A204.1 (cell line): Measurements from ENCODE around the gene ANKFY1.

ENCODE experiments used
- FAIRE-seq: peaks from 2 replicates; lab custom pipeline; 2012; peaks lifted over from hg19 to GRCh38; lab: Jason Lieb, UNC

ANKFY1 gene

GRCh38 chr17:4176808-4177472, 86.8 kb downstream of the ANKFY1 start:
- no peak for FAIRE-seq

GRCh38 chr17:4175921-4176807, 87.6 kb downstream of the ANKFY1 start:
- no peak for FAIRE-seq

DNA sequence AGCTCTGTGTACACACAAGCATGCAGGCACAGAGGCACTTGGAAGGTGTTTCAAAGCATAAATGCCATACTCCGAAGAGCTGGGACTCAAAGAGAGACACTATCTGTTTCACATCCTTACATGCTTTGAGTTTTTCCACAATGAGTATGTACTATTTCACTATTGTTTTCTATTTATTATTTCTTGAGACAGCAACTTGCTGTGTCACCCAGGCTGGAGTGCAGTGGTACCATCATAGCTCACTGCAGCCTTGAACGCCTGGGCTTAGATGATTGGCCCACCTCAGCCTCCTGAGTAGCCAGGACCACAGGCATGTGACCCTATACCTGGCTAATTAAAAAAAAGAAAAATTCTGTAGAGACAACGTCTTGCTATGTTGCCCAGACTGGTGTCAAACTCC, 89.2 kb downstream of the ANKFY1 start:
- no peak for FAIRE-seq

DNA sequence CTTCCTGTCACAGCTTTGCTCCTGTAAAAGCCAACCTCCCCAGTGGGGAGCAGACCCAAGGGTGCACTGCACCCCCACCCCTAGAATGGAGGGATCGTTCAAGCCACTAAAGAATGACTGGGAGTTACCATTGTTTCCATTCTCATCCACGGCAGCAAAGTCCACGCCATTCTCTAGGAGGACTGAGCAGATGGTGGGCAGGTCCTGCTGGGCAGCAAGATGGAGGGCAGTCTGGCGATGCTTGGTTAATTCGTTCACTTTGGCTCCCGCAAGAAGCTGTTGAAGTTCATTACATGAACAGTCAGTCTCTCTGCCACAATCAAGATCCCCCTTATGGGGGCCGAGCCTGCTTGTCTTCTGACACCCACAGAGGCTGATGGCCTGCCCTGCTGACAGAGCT, 90.0 kb downstream of the ANKFY1 start:
- no peak for FAIRE-seq

- FAIRE-seq: no peak
Measured at GRCh38 chr17:4172356-4172755, 91.4 kb downstream of the ANKFY1 start.

DNA sequence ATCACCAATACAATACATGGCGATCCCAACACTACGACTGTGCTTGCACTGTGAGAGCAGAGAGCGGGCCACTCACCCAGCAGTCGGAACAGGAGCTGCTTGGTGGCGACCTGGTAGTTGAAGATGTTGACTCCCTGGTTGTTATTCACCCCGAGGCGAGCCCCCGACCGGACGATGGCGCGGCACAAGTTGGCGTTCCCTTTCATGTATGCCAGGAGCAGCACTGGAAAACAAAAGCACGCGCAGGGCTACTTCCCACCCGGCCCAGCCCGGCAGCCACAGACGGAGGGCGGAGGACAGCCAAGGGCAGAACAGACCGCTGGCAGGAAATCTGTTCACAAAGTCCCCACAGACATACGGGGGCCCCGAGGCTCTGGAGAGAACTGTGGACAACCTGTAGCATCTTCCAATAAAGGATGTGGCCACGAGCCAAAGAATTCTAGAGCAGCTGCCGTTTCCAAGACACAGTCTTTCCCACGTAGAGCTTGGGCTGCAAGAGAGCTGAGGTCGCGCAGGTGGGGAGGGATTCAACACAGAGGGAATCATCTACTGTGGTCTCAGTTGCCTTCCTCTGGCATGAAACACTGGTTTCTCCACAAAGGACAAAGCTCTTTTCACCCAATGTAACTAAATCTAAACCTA, 93.0 kb downstream of the ANKFY1 start:
- no peak for FAIRE-seq

DNA sequence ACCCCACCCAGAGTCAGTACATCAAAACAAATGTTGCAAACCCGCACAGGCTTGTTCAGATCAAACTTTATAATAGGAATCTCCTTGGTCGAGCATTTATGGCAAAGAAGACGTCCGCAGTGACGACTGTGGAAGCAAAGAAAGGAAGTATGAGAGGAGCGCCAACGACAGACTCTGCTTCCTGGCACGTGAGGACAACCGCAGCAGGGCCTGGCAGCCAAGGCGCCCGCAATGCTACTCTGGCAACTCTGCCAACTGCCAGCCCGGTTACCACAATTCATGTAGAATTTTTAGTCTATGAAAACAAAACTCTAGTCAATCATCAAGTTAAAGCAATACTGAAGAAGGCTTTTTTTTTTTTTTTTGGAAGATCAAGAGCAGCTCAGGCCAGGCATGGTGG, 96.0 kb downstream of the ANKFY1 start:
- no peak for FAIRE-seq

GRCh38 chr17:4166419-4166818, 97.4 kb downstream of the ANKFY1 start:
- FAIRE-seq: no peak

DNA sequence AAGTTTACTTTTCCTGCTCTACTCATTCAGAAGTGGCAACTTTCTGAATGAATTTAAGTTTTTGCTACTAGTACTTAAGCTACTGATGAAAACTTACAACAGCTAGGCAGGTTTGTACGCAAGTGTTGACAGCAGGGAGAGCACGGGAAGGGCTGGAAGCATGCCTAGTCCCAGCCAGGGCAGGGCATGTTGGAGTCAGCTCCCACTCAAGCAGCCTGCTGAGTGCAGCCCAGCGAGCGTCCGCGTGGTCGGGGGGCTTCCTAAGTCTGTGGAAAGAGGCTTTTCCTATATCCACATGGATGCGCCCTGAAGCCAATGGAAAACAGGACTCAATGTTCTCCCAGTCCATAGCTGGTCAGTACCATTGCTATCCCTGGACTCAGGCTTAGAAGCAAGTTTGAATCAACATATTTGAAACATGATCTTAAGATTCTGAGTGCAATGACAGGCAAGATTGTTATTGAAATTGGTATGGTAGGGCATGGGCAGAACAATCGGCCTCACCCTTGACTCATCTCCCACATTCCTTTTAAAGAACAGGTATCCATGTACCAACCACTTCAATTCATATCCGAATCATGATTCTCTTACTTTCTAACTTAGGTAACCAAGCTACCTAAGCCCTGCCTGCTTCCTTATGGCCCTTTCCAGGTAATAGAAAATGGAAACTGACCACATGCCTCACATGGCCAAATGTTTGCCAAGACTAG, 98.3 kb downstream of the ANKFY1 start:
- FAIRE-seq: no peak

GRCh38 chr17:4163951-4164350, 99.8 kb downstream of the ANKFY1 start:
- FAIRE-seq: no peak

GRCh38 chr17:4162775-4163466, 100.9 kb downstream of the ANKFY1 start:
- FAIRE-seq: no peak

- FAIRE-seq: no peak
Measured at GRCh38 chr17:4162321-4162720, 101.5 kb downstream of the ANKFY1 start.

DNA sequence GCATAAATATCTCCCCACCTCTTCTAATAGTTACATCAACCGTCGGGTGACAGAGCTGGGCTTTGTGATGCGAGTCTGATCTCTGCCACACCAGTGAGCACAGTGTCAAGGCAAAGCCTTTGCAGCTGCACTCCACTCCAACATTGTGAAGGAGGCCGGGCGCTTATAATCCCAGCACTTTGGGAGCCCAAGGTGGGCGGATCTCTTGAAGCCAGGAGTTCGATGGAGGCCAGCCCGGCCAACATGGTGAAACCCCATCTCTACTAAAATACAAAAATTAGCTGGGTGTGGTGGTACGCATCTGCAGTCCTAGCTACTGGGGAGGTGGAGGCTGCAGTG, 101.8 kb downstream of the ANKFY1 start:
- FAIRE-seq: no peak

DNA sequence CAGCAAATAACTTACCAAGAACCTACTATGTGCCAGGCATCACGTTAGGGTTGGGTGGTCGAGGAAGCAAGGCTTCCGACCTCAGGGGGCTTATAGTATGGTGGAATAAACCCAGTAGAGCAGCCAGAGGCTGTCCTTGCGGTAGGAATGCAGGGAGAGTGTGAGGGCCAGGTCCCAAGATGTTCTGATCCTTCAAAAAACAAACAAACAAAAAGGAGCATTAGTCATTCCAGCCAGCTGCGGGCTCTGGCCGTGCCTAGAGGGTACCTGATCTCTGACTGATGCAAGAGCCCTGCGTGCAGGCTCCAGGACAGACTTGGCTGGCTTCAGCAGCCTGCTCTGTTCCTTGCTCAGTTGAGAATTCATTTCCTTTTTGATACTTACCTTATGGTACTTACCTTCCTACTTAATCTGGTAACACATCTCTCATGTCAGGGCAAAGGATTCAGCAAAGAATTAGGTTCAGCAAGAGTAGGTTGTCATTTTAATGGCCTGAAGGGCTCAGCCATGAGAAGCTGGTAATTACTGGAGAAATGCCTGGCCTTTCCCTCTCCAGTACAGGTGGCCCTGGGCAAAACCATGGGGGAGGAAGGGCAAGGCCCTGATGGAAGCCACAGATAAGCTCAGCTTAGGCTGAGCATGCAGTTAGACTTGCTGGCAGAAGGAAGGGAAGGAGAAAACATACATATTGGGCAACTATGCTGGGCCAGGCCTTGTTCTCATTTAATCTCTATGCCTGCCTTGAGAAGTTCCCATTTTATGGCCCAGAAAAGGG, 102.4 kb downstream of the ANKFY1 start:
- FAIRE-seq: no peak

DNA sequence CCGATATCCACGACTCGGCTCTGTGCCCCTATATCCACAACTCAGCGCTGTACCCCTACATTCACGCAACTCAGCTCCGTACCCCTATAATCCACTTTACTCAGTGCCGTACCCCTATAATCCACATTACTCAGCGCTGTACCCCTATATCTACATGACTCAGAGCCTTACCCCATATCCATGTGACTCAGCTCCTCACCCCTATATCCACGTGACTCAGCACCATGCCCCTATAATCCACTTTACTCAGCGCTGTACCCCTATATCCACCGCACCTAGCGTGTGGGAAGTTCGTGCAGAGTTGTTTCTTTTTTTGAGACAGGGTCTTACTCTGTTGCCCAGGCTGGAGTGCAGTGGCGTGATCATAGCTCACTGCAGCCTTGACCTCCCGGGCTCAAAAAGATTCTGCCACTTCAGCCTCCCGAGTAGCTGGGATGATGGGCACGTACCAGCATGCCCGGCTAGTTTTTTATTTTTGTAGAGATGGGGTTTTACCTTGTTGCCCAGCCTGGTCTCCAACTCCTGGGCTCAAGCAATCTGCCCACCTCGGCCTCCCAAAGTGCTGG, 103.4 kb downstream of the ANKFY1 start:
- no peak for FAIRE-seq

GRCh38 chr17:4159761-4160160, 104.0 kb downstream of the ANKFY1 start:
- no peak for FAIRE-seq

- no peak for FAIRE-seq
Measured at GRCh38 chr17:4157618-4158333, 106.0 kb downstream of the ANKFY1 start.

- no peak for FAIRE-seq
Measured at GRCh38 chr17:4156750-4157381, 106.9 kb downstream of the ANKFY1 start.

GRCh38 chr17:4155980-4156620, 107.7 kb downstream of the ANKFY1 start:
- FAIRE-seq: no peak
